WTC11 (cell line): ENCODE data around the gene C1orf232.

ENCODE experiments used
- CBFB ChIP-seq: sonication (generic); formaldehyde crosslinking; IDR thresholded peaks from 2 replicates; pipeline ENCODE4 v1.8.1; 2022; ENCODE audit warnings: mild to moderate bottlenecking, low read depth, missing genetic modification reagents
- CREB1 ChIP-seq: sonication (generic); formaldehyde crosslinking; IDR thresholded peaks from 2 replicates; pipeline ENCODE4 v1.8.0; 2023; ENCODE audit warnings: mild to moderate bottlenecking, missing genetic modification reagents
- CTCF ChIP-seq: fragments of 200-600 bp; IDR thresholded peaks from 2 replicates; pipeline ENCODE4 v1.8.0; 2022; ENCODE audit warnings: antibody characterized with exemption
- E2F1 ChIP-seq: sonication (generic); formaldehyde crosslinking; IDR thresholded peaks from 2 replicates; pipeline ENCODE4 v1.8.0; 2022; ENCODE audit warnings: mild to moderate bottlenecking, missing genetic modification reagents
- ESRRA ChIP-seq: sonication (generic); formaldehyde crosslinking; IDR thresholded peaks from 2 replicates; pipeline ENCODE4 v1.8.1; 2022; ENCODE audit warnings: mild to moderate bottlenecking, missing genetic modification reagents, borderline replicate concordance
- TEAD4 ChIP-seq: sonication (generic); formaldehyde crosslinking; IDR thresholded peaks from 2 replicates; pipeline ENCODE4 v1.8.0; 2022; ENCODE audit warnings: mild to moderate bottlenecking, missing genetic modification reagents
- USF2 ChIP-seq: sonication (generic); formaldehyde crosslinking; IDR thresholded peaks from 2 replicates; pipeline ENCODE4 v1.8.1; 2023; ENCODE audit warnings: mild to moderate bottlenecking, missing genetic modification reagents, moderate library complexity
- ZNF121 ChIP-seq: sonication (generic); formaldehyde crosslinking; IDR thresholded peaks from 2 replicates; pipeline ENCODE4 v1.8.0; 2023; ENCODE audit warnings: missing genetic modification reagents
- ZNF263 ChIP-seq: sonication (generic); formaldehyde crosslinking; IDR thresholded peaks from 2 replicates; pipeline ENCODE4 v1.8.1; 2022; ENCODE audit warnings: low read depth, mild to moderate bottlenecking, moderate library complexity, missing genetic modification reagents
- ZNF281 ChIP-seq: sonication (generic); formaldehyde crosslinking; IDR thresholded peaks from 2 replicates; pipeline ENCODE4 v1.8.0; 2023; ENCODE audit warnings: mild to moderate bottlenecking, missing genetic modification reagents
- TF ChIP-seq, protein P1 (sequence below): sonication (generic); formaldehyde crosslinking; IDR thresholded peaks from 2 replicates; pipeline ENCODE4 v1.8.0; 2022; ENCODE audit warnings: mild to moderate bottlenecking, missing genetic modification reagents
- TF ChIP-seq, protein P2 (sequence below): sonication (generic); formaldehyde crosslinking; IDR thresholded peaks from 2 replicates; pipeline ENCODE4 v1.8.0; 2022; ENCODE audit warnings: mild to moderate bottlenecking, missing genetic modification reagents
- TF ChIP-seq, protein P3 (sequence below): sonication (generic); formaldehyde crosslinking; IDR thresholded peaks from 2 replicates; pipeline ENCODE4 v1.8.0; 2022; ENCODE audit warnings: mild to moderate bottlenecking, missing genetic modification reagents

- no peak for TF ChIP-seq CTCF
- no peak for TF ChIP-seq ZNF281 (CRISPR knock-in tag)
- no peak for TF ChIP-seq ZNF121
- TF ChIP-seq, protein P1, sequence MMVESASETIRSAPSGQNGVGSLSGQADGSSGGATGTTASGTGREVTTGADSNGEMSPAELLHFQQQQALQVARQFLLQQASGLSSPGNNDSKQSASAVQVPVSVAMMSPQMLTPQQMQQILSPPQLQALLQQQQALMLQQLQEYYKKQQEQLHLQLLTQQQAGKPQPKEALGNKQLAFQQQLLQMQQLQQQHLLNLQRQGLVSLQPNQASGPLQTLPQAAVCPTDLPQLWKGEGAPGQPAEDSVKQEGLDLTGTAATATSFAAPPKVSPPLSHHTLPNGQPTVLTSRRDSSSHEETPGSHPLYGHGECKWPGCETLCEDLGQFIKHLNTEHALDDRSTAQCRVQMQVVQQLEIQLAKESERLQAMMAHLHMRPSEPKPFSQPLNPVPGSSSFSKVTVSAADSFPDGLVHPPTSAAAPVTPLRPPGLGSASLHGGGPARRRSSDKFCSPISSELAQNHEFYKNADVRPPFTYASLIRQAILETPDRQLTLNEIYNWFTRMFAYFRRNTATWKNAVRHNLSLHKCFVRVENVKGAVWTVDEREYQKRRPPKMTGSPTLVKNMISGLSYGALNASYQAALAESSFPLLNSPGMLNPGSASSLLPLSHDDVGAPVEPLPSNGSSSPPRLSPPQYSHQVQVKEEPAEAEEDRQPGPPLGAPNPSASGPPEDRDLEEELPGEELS (CRISPR knock-in tag), result no peak
- no peak for TF ChIP-seq ESRRA (CRISPR knock-in tag)
- TF ChIP-seq E2F1 (CRISPR knock-in tag), result no peak
- TF ChIP-seq CREB1 (CRISPR knock-in tag), result no peak
- TF ChIP-seq CBFB, result no peak
- TF ChIP-seq, protein P2, sequence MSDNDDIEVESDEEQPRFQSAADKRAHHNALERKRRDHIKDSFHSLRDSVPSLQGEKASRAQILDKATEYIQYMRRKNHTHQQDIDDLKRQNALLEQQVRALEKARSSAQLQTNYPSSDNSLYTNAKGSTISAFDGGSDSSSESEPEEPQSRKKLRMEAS (CRISPR knock-in tag), result no peak
- no peak for TF ChIP-seq ZNF263 (CRISPR knock-in tag)
- TF ChIP-seq, protein P3, sequence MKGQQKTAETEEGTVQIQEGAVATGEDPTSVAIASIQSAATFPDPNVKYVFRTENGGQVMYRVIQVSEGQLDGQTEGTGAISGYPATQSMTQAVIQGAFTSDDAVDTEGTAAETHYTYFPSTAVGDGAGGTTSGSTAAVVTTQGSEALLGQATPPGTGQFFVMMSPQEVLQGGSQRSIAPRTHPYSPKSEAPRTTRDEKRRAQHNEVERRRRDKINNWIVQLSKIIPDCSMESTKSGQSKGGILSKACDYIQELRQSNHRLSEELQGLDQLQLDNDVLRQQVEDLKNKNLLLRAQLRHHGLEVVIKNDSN (CRISPR knock-in tag), result no peak
- no peak for TF ChIP-seq USF2 (CRISPR knock-in tag)
- no peak for TF ChIP-seq TEAD4
Observed at GRCh38 chr1:26213335-26213905, 44.7 kb upstream of the C1orf232 start.
